ENCODE results near the gene EMC8. TPM values are rescaled to one million over a fixed set of nuclear protein-coding genes. Genes with fewer than 3 reads are reported as not detected.

The EMC8 gene
- total and polyA plus RNA-seq, 2 of the 8 experiments (the other 6 are each of a cell fraction or from before 2014, with no cell fraction given) = 52.2 to 69.7 TPM

- POLR2A ChIA-PET (ENCODE audit: partially characterized antibody) = interaction anchor here (0.6 to 1.5 kb wide), 3 partner anchors 10 to 15 kb away, joined by 4 to 5 read pairs (median 4); no protein-coding TSS in a partner anchor
- Histone ChIP-seq H2BK15ac (ENCODE audit: low read length) (peak overlapping the region; percentile 94; the same call in 1 of the 2 replicates), H3K23ac (ENCODE audit: insufficient read length) (no peak overlapping the region), H3K4ac (replicated peaks; ENCODE audit: insufficient read length, low read depth, low read length) (no peak overlapping the region), H3K56ac (replicated peaks; ENCODE audit: insufficient read length, low read depth, low read length) (no peak overlapping the region), H3K27ac (ENCODE audit: low read depth, low read length) (no peak overlapping the region), H2BK120ac (replicated peaks; ENCODE audit: low read depth, low read length) (peak overlapping the region; percentile 57), H3K14ac (ENCODE audit: insufficient read length) (no peak overlapping the region), H2BK12ac (ENCODE audit: low read depth, low read length) (peak overlapping the region; percentile 78; the same call in 1 of the 2 replicates), H3K27me3 (replicated peaks in 1 of 4; ENCODE audit: control insufficient read depth in 3 of 4, extremely low read depth in 1 of 4, insufficient read depth in 3 of 4, low read length in 3 of 4) (peaks cover 3 to 34% (median 22%) of the 10 kb centered on the region in 4 experiments), H3K79me2 (ENCODE audit: control insufficient read depth in 1 of 2, insufficient read depth in 2 of 2, low read length in 2 of 2) (no peaks in the 10 kb centered on the region), H3K18ac (ENCODE audit: extremely low read depth, low read length) (peak overlapping the region; percentile 53), H2BK5ac (ENCODE audit: low read depth, low read length) (no peak overlapping the region; the same call in 1 of the 2 replicates), H3K4me1 (replicated peaks in 1 of 4; ENCODE audit: control insufficient read depth in 3 of 4, insufficient read depth in 4 of 4, low read length in 3 of 4) (peaks cover 0 to 29% (median 21%) of the 10 kb centered on the region in 4 experiments; a peak in 6 of 7 replicates), H4K20me1 (replicated peaks in 1 of 2; ENCODE audit: control insufficient read depth in 1 of 2, insufficient read depth in 2 of 2, low read length in 2 of 2) (peaks cover 0 to 3% of the 10 kb centered on the region in 2 experiments), H4K5ac (ENCODE audit: insufficient read length, low read depth, low read length) (no peak overlapping the region), H3K36me3 (ENCODE audit: control insufficient read depth in 2 of 4, insufficient read depth in 4 of 4, low read length in 3 of 4) (no peaks in the 10 kb centered on the region), H3K79me1 (ENCODE audit: low read depth, low read length) (no peaks in the 10 kb centered on the region), H3K9me3 (ENCODE audit: insufficient read depth in 2 of 2, low read depth in 1 of 2, low read length in 1 of 2) (no peaks in the 10 kb centered on the region), H4K91ac (replicated peaks; ENCODE audit: insufficient read length, low read length) (no peak overlapping the region), H3K9ac (replicated peaks in 1 of 4; ENCODE audit: extremely low read depth in 1 of 4, low read depth in 3 of 4, low read length in 3 of 4) (no peak overlapping the region), H3K4me2 (ENCODE audit: insufficient read depth in 1 of 2, low read depth in 2 of 2, low read length in 2 of 2) (peak overlapping the region in 1 of 2 experiments; percentile 37; a peak in 2 of 4 replicates), H4K8ac (ENCODE audit: extremely low read depth, insufficient read depth, low read length) (no peak overlapping the region), H3K23me2 (ENCODE audit: low read depth, low read length) (peaks cover 4% of the 10 kb centered on the region; the same call in 1 of the 2 replicates), H2AFZ (ENCODE audit: low read length) (no peak overlapping the region), H3K4me3 (ENCODE audit: extremely low read depth in 1 of 4, insufficient read depth in 2 of 4, low read depth in 3 of 4, low read length in 4 of 4) (no peak overlapping the region; a peak in 1 of 8 replicates), H2AK5ac (ENCODE audit: low read depth, low read length) (no peak overlapping the region), H2BK20ac (ENCODE audit: low read length) (peak overlapping the region; percentile 61; the same call in 1 of the 2 replicates)
- FAIRE-seq (no peak), DNase-seq (ENCODE audit: low read depth in 1 of 2, low spot score in 2 of 2) (peak in 1 of 2 experiments; percentile 67)
- TF ChIP-seq EZH2 (IDR thresholded peaks at IDR 0.05; ENCODE audit: low read depth, low read length, severe bottlenecking) (no peak), RAD21 (IDR thresholded peaks at IDR 0.05 in 1 of 2, conservative IDR thresholded peaks at IDR 0.05 in 1 of 2; ENCODE audit: low read depth in 2 of 2, low read length in 2 of 2) (peak; percentile 4 to 38; a peak in 2 of 4 replicates), JUND (IDR thresholded peaks at IDR 0.05; ENCODE audit: low read length) (no peak), CTCF (IDR thresholded peaks at IDR 0.05; ENCODE audit: control extremely low read depth in 1 of 3, insufficient read depth in 1 of 3, low read depth in 1 of 3, low read length in 3 of 3) (peak; percentile 28 to 45 (median 39)), YY1 (IDR thresholded peaks at IDR 0.05; ENCODE audit: low read depth, low read length) (no peak)
- CTCF ChIA-PET (ENCODE audit: partially characterized antibody) = interaction anchor here (0.7 to 1.8 kb wide), 8 partner anchors 8 to 262 kb away, joined by 3 to 6 read pairs (median 3); no protein-coding TSS in a partner anchor
- WGBS, 2 experiments (ENCODE audit: extremely low coverage in 1 of 2, insufficient coverage in 1 of 2, insufficient read length in 1 of 2, insufficient replicate concordance in 2 of 2, low coverage in 1 of 2, low lambda C conversion rate in 2 of 2, missing lambda C conversion rate in 1 of 2) = 71% methylated on average over 21 of the region's 21 CpGs; no CpG with 5 or more reads in 1 of the 2 experiments
Observed at GRCh38 chr16:85752511-85753420, 46.6 kb downstream of the EMC8 start.

Measured in H1 (cell line).